ENCODE results near the gene TRIP13.
"Not testable (repeated sequence)": the region's sequence is repeated elsewhere in the genome, so short reads cannot be mapped to it uniquely, and the experiment has no call there.

The TRIP13 gene

DNA sequence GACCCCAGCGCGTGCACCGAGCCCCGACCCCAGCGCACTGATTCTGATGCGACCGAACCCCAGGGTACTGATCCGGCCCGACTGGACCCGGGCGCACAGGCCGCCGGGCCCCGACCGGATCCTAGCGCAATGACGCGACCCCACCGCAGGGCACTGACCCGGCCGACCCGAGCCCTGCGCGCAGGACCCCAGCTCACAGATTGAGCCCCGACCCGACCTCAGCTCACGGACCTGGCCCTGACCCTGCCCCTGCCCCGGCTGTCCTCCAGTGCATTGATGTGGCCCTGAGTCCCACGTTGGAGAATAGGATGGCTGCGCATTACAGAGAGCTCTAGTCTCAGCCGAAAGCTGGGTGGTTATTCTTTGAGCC, 438 bp downstream of the TRIP13 start:
- no peak for DNase-seq

DNA sequence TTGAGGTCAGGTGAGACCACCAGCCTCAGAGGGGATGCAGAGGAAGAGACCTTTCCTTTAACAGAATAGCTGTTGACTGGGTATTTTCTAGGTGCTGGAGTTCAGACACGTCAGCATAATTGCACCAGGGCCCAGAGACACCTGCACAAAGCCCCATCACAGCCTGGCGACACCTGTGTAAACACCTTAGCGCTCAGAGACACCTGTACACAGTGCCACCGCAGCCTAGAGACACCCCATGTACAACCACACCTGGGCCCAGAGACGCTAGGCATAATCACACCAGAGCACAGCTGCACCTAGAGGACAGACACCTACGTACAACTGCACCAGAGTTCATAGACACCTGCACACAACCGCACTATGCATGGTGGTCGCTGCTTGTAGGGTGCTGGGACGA, 1.0 kb downstream of the TRIP13 start:
- no peak for DNase-seq

DNA sequence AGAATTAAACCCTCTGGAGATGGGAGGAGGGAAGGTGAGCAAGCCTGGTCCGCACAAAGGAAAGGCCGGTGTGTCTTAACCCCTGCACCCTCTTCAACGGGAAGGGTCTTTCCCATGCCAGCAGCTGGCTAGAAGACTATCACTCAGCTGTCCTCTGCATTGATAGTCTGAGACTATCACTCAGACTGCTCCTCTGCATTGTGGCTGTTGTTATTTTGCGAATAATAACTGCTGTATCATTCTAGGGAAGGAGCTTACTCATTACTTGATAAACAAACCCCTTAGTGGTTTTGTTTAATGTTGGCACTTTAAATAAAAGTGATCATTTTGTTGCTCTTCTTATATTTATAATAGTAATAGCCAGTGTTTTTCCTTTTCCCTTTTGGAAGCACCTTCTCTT, 8.1 kb downstream of the TRIP13 start:
- no peak for DNase-seq

DNA sequence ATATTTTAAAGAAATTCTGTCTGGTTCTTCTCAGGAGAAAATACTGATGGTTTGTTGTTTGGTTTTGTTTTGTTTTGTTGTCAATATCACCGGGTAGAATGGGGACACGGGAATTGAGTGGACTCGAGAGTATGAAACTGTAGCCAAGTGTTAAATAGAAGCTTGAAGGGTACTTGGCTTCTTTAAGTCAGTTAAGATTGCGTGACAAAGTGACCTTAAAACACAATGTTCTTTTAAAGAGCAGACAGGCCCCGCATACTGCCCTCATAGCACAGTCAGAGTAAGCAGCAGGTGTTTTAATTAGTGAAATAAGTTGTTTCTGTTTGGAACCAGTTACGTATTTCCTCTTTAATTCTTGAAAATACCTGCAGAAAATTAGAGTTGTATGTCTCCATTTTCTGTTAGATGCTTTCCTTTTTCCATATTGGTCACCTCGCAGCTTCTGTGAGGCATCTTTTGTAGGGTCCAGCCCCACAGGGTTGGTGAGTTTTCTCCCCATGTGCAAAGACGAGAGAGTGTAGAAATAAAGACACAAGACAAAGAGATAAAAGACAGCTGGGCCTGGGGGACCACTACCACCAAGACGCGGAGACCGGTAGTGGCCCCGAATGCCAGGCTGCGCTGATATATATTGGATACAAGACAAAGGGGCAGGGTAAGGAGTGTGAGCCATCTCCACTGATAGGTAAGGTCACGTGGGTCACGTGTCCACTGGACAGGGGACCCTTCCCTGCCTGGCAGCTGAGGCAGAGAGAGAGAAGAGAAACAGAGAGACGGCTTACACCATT, 9.6 kb downstream of the TRIP13 start:
- DNase-seq = no peak

DNA sequence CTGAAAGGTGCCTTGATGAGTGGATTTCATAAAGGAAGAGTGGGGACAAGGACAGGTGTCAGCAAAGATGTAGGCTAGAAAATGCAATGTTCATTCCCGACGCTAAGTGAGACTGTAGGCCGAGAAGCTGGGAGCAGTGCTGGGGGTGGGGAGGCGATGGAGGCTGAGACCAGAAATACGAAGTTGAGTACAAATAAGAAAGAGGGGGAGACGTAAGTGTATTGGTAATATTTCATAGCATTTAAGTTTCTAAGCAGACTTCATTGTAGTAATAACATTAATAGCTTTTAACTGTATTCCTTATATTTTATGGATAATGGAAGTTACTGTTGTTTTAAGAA, 11.0 kb downstream of the TRIP13 start:
- no peak for DNase-seq

GRCh38 chr5:905139-905642, 12.5 kb downstream of the TRIP13 start:
- no peak for DNase-seq

- DNase-seq = no peak
Observed at GRCh38 chr5:907366-907910, 14.8 kb downstream of the TRIP13 start.

- no peak for DNase-seq
Observed at GRCh38 chr5:908172-908571, 15.5 kb downstream of the TRIP13 start.

GRCh38 chr5:909086-909485, 16.4 kb downstream of the TRIP13 start:
- no peak for DNase-seq

DNA sequence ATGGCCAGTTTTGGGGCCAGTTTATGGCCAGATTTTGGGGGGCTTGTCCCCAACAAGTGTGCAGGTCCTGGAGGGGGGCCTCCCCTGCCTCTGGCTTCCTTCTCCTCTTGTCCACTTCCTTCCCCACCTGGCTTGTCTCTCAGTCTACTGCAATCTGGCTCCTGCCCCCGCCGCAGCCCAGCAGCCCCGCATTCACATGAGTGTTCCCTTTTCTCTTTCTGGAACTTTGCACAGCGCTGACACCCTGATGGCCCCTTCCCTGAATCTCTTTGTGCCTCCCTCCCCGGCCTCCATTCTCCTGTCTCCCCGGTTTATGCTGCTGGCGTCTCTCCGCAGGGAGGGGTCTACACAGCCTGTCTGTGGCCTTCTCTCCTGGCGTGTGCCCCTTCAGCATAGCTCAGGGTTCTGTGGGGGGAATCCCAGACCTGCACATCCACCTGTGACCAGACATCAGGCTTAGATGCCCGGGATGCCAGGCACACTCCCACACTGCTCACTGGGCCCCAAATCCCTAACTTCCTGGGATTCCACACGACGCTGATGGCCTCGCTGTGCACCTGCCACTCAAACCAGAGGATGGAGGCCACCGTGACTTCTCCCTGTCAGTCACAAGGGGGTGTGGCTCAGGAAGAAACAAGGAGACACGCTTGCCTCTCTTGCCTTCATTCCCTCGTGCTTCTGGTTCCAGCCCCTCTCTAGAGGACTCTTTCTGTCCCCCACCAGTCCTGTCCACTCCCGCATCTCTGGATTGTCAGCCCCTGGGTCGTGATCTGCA, 17.5 kb downstream of the TRIP13 start:
- no peak for DNase-seq

- DNase-seq = no peak
Observed at GRCh38 chr5:910769-911160, 18.1 kb downstream of the TRIP13 start.

GRCh38 chr5:911601-912000, 18.9 kb downstream of the TRIP13 start:
- DNase-seq = no peak

DNA sequence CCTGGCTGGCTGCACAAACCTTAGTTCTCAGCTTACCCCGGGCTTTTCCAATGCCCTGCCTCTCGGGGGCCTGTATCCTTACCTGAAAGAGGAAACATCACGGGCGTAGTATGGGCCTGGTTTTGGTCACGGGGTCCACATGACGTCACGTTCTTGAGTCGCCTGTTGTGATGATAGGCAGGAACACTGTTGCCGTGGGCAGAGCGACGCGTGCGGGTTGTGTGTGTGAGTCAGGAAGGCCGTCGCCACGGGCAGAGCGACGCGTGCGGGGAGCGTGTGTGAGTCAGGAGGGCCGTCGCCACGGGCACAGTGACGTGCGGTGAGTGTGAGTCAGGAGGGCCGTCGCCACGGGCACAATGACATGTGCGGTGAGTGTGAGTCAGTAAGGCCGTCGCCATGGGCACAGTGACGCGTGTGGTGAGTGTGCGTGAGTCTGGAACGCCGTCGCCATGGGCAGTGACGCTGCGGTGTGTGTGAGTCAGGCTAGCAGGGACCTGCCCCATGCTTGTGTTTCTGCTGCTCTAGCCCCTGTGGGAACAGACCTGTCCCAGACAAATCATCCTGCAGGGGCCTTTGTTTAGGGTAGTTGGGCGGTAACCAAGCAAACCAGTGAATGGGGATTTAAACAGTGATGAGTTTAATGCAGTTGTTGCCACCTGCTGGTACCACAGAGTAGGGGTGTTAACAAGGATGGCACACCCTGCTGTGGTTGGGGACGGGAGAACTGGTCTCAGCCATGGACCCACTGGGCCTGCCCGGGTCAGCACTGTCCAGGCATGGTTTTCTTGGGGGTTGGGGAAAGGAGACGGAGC, 19.8 kb downstream of the TRIP13 start:
- DNase-seq = no peak

DNA sequence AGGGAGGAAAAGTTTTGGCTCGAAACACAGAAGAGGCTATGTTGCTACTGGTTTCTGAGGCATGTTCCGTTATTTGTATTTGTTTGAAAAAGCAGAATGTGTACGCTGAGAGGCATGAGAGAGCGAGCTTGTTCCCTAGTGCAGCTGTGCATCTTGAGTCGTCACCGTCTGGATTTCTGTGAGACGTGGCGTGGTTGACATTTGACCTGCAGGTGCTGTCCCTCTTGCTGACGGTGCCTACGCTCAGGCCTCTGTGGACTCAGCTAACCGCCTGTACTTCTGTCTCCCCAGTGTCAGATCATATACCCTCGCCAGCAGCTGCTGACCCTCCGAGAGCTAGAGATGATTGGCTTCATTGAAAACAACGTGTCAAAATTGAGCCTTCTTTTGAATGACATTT, 21.5 kb downstream of the TRIP13 start:
- DNase-seq = no peak

GRCh38 chr5:914612-915011, 21.9 kb downstream of the TRIP13 start:
- no peak for DNase-seq

- DNase-seq = not testable (repeated sequence)
Observed at GRCh38 chr5:915346-915745, 22.7 kb downstream of the TRIP13 start.

DNA sequence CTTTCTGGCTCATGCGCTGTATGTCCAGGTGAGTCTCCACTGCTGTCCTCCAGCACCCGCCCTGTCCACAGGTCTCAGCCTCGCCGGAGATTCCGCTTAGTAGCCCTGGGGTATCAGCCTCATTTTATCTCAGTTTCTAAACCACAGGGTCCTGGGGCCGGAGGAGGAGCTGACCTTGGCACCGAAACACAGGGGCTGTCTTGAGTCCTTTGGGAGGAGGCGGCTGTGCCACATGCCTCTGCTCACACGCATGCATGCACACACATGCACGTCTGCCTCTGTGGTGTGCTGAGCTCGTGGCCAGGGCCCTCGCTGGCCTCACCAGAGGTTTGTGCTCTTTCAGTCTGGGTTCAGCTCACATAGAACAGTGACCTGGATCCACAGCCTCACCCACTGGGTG, 23.3 kb downstream of the TRIP13 start:
- DNase-seq = no peak

GRCh38 chr5:916441-917293, 24.0 kb downstream of the TRIP13 start:
- DNase-seq = no peak

DNA sequence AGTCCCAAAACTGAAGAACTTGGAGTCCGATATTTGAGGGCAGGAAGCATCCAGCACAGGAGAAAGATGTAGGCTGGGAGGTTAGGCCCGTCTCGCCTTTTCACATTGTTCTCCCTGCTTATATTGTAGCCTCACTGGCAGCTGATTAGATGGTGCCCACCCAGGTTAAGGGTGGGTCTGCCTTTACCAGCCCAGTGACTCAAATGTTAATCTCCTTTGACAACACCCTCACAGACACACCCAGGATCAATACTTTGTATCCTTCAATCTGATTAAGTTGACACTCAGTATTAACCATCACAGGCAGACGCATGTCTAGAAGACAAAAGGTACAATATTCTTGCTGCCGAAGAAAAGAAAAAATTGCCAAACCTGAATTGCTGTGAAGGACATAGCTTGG, 26.0 kb downstream of the TRIP13 start:
- not testable (repeated sequence) for DNase-seq

GRCh38 chr5:919356-920000, 26.8 kb downstream of the TRIP13 start:
- DNase-seq = no peak

GRCh38 chr5:920321-920720, 27.6 kb downstream of the TRIP13 start:
- DNase-seq = no peak

Measured in SHP77 (cell line).